NCI-H128 (cell line): ENCODE data around the gene SLC38A1.
"Not testable (repeated sequence)": the region's sequence is repeated elsewhere in the genome, so short reads cannot be mapped to it uniquely, and the experiment has no call there.

Experiments
- DNase-seq: peaks from one replicate; lab custom pipeline; 2025; ENCODE audit not compliant: unreplicated experiment; lab: John Stamatoyannopoulos, UW

SLC38A1 gene

GRCh38 chr12:46265102-46265501 is 3.7 kb downstream of the SLC38A1 start:
- no peak for DNase-seq

DNA sequence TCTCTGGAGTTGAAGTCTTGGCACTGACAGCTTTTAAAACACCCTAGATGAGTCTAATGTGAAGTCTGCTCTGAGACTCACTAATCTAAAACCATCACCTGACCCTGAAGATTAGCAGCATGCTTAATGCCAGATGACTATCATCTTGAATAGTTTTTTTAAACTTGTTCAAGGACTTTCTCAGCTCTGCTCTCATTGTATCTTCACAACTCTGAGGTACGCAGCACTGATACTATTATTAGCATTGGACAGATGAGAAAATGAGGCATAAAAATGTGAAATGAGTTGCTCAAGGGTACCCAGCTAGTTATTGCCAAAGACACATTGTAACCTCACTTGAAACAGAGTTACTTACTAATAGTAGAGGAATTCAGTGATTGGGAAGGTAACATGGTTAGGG is 4.8 kb downstream of the SLC38A1 start:
- DNase-seq, result no peak

GRCh38 chr12:46263140-46264016 is 5.5 kb downstream of the SLC38A1 start:
- DNase-seq, result no peak

- DNase-seq, result no peak
Observed at GRCh38 chr12:46261646-46262045, 7.2 kb downstream of the SLC38A1 start.

- no peak for DNase-seq
Observed at GRCh38 chr12:46260913-46261476, 7.8 kb downstream of the SLC38A1 start.

DNA sequence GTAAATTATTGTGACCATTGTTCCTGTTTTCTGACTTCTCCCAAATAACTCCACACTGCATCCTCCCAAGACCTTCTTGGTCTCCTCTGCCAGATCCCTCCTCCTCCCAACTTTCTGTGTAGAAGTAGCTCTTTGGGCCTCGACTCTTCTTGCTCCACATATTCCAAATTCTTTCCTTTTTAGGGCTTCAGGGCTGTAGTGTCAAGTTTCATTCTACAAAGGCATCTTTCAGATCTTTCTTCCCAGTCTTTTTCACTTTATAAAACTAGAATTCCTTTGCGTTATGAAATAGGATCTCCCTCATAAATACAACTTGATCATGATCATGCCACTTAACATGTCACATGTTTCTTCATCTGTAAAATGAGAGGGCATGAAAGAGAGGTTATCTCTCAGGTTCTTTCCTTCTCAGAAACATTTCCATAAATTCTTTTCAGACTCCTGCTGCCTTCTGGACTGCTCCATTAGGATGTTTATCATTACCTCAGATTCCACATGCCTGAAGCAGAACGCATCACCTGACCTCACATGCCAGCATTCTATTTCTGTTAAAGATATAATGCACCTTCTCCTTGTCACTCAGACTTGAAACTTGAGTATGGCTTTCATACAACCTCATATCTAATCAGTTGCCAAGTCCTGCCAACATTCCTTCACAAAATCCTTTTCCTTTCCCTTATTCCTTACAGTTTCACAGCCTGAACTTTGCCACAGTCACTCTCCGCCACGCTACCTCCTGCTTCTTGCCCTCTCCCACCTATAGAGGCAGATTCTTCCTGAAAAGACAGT is 8.5 kb downstream of the SLC38A1 start:
- DNase-seq, result no peak

GRCh38 chr12:46259713-46260112 is 9.1 kb downstream of the SLC38A1 start:
- DNase-seq, result no peak

DNA sequence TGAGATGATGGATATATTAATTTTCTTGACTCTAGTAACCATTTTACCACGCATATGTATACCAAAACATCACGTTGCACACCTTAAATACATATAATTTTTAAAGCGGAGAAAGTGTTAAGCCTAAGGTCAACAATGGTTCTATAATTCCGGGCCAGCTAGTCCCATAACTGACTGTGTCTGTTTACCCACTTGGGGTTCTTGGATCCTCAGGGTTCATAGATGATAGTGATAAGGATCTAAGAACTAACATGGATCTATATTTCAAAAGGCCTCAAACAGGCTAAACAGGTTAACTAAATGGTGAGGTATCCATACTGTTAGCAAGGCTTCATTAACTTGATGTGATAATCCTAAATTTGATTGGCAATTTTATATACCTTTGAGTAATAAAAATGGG is 9.8 kb downstream of the SLC38A1 start:
- DNase-seq, result no peak

DNA sequence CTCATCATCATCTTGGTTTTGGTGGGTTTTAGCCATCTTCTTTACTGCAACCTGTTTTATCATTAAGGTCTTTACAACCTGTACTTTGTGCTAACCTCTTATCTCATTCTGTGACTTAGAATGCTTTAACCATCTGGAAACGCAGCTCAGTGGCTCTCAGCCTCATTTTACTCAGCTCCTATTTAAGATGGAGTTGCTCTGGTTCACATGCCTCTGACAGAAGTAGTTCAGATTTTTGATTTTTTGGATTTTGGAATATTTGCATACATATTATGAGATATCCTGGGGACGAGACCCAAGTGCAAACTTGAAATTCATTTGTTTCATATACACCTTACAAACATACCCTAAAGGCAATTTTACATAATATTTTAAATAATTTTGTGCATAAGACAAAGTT is 10.7 kb downstream of the SLC38A1 start:
- no peak for DNase-seq

DNA sequence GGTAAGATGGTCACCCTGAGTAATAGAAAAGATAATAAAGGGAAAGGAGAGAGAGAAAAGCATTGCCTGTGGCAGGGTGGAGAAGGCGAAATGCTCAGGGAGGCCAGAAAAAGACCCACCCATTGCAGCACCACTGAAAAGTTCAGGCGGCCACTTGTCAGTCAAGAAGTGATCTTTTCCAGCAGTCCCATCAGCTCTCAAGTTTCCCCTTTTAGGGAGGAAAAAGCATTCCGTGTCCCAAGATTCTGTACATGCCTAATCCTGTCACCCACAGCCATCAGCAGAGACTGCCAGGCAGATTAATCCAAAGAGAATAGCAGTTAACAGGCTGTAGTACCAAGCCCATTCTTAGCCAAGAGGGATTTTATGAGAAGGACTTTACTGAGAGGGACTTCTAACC is 11.9 kb downstream of the SLC38A1 start:
- DNase-seq, result no peak

DNA sequence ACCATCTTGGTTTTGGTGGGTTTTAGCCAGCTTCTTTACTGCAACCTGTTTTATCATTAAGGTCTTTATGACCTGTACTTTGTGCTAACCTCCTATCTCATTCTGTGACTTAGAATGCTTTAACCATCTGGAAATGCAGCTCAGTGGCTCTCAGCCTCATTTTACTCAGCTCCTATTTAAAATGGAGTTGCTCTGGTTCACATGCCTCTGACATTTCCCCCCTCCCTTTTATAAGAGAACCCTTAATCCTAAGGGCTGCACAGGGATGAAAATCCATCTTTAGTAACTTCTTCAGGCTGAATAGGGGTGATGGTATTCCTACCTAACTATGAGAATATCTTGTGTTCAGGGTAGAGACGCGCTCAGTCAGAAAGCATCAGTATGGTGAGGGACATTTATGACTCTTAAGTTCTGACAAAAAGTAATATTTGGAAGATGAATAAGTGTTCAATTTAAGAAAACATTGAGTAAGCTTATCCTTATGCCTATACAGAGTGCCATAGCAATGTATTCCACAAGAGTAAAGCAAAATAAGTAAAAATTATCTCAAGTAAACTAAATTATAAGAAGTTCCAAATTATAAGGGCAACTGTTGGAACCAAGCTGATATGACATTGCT is 15.2 kb downstream of the SLC38A1 start:
- DNase-seq, result no peak

GRCh38 chr12:46251994-46252393 is 16.8 kb downstream of the SLC38A1 start:
- DNase-seq, result not testable (repeated sequence)

GRCh38 chr12:46249960-46250359 is 18.9 kb downstream of the SLC38A1 start:
- not testable (repeated sequence) for DNase-seq

DNA sequence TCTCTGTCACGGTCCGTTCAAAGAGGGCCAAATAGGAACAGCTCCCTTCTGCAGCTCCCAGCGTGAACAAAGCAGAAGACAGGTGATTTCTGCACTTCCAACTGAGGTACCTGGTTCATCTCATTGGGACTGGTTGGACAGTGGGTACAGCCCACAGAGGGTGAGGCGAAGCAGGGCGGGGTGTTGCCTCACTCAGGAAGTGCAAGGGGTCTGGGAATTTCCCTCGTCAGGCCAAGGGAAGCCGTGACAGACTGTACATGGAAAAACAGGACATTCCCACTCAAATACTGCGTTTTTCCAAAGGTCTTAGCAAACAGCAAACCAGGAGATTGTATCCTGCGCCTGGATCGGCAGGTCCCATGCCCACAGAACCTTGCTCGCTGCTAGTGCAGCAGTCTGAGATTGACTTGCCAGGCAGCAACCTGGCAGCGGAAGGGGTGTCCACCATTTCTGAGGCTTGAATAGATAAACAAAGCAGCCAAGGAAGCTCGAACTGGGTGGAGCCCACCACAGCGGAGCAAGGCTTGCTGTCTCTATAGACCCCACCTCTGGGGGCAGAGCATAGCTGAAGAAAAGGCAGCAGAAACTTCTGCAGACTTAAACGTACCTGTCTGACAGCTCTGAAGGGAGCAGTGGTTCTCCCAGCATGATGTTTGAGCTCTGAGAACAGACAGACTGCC is 22.7 kb downstream of the SLC38A1 start:
- DNase-seq, result no peak

DNA sequence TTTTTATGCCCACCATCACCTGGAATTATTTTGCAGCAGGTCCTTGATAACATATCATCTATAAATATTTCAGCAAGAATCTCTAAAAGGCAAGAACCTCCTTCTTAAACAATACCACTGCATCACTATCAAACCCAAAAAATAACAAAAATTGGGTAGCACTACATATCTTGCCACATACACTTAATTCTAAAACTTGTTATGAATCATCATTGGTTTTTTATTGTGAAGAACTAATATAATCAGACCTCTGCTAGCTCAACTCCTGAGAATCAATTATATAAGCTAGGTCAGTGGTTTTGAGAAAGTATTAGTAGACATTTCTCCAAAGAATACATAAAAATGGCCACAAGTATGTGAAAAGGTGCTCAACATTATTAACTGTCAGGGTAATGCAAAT is 23.8 kb downstream of the SLC38A1 start:
- no peak for DNase-seq

DNA sequence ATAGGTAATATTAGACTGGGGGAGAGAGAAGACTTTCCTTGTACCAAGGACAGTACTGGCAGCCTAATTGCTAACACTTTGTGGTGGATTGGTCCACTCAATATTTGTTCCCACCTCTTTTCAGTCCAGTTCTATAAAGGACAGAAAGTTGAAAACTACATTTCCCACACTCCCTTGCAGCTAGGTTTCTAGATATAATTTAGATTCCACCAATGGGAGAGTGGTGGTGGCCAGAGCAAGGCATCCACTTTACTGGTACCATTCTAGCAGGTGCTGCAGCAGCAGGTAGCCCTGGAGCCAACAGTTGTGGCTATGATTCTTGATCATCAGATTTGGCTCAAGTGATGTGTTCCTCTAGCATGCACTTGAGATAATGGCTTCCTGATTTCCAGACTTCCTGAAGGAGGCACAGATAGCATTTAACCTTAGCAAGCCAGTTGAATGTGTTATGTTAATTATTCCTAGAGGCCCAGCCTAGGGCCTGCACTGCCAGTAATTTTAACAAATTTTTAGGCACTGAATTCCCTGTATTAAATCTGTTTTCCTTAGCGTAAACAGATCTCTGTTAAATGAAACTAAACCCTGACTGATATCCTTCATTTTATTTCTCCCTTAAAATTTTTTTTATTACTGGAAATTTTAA is 24.4 kb downstream of the SLC38A1 start:
- DNase-seq, result no peak

DNA sequence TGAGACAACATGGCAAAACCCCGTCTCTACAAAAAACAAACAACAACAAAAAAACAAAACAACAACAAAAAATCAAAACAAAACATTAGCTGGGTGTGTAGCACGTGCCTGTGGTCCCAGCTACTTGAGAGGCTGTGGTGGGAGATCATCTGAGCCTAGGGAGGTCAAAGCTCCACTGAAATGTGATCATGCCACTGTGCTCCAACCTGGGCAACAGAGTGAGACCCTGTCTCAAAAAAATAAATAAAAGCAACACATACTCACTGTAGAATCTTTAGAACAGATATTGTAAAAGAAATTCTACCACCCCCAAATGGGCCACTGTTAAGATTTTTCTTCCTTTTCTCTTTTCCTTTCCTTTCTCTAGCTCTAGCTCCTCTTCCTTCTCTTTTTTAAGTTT is 26.3 kb downstream of the SLC38A1 start:
- no peak for DNase-seq

- no peak for DNase-seq
Observed at GRCh38 chr12:46240436-46240835, 28.4 kb downstream of the SLC38A1 start.

GRCh38 chr12:46238821-46239220 is 30.0 kb downstream of the SLC38A1 start:
- no peak for DNase-seq

DNA sequence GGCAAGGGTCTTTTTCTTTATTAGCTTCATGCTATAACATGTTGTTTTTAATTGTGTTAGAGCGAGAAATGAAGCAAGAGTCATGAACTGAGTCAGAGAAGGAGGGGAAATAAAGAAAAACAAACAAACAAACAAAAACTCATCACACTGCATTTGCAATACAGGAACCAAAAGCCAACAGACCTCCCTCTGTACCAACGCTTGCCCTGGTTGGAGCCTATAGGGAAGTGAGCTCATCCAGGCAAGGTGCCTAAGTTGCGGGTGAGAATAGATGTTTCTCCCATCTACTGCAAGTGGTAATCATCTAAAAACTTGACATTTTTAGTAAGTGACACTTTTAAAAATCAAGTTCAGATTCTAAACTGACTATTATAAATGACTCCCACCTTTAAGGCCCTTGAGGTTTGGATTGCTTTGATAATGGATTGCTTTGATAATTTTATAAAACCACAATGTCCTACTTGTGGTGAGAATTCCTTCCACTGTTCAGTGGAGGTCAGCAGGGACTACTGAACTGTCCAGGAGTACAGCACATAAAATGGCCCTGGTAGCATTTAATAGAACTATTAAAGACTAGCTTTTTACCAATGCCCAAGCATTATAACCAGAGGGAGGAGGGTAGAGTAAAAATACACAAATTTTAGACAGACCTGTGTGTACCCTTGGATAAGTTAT is 31.3 kb downstream of the SLC38A1 start:
- DNase-seq, result no peak
